Forelimb muscle (tissue), 1 donor: Measurements from ENCODE around the gene NFIL3. TPM values are rescaled to one million over a fixed set of nuclear protein-coding genes. Genes with fewer than 3 reads are reported as not detected.

ENCODE experiments used
- DNase-seq: peaks from one replicate; pipeline ENCODE4 v3.0.0-alpha.2; 2013; ENCODE audit warnings: low read depth
- polyA plus RNA-seq: library from polyadenylated mRNA; unstranded; fragments of 120-200 nt; gene quantifications from one replicate; pipeline ENCODE4 v1.2.1, GENCODE V29; 2013; ENCODE audit not compliant: insufficient read length

Gene NFIL3
- polyA plus RNA-seq, 1 donor = 24.9 TPM

DNA sequence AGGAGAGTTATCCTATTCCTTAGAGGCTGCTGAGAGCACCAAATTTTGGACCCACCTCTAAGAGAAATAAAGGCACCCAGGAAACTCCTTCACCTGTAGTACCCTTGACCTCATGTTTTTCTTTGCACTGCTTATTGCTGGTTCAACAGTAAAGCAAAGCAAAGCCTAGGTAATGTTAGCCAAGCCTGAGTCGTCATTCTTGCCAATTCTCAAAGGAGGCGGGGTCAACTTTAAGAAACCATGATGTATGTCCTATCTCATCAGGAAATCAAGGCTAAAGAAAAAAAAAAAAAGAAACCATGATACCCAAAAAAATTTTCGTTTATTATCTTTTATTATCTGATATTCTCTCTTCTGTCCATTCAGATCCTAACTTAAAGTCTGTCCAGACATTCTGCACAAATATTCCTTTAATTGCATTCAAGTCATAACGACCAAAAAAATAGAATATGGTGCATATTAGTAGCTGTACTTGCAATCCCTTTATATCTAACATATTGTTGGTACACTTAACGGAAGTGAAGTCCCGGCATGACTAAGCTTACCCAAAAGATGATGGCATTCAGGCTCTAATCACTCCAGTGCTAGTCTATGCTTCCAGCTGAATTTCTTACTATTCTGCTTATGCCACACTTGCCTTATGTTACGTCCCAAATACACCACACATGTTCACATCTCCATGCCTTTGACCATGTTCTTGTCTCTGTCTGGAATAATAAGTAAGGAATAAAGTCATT lies 63.7 kb downstream of the NFIL3 start:
- no peak for DNase-seq

- DNase-seq = no peak
Measured at GRCh38 chr9:91359083-91359482, 64.5 kb downstream of the NFIL3 start.

Other genes with a start within 250 kb of the NFIL3 start
- gene AUH, start 61.9 kb downstream of the NFIL3 start, polyA plus RNA-seq = 15.0 TPM